RWPE1 (cell line): ENCODE results near the gene CDKN1A.

Experiments
- CTCF ChIA-PET: fragments of 350-600 bp; sonication (Branson Sonifier 250); formaldehyde crosslinking; extraction: SDS; loops from one replicate; lab custom pipeline; 2021; lab: Yijun Ruan, JAX
- POLR2A ChIA-PET: fragments of 400-600 bp; formaldehyde crosslinking; extraction: SDS; loops from one replicate; lab custom pipeline; 2020; ENCODE audit warnings: antibody characterized with exemption; ENCODE audit not compliant: low non-redundant PET; lab: Yijun Ruan, JAX
- DNase-seq: peaks from one replicate; pipeline ENCODE4 v3.0.0; 2012; ENCODE audit warnings: low spot score
- H3K27ac ChIP-seq: fragments of 450-650 bp; 2 replicates; pipeline ENCODE4 v1.5.1; 2017
- TF ChIP-seq, protein P1 (sequence below): fragments of 450-650 bp; conservative IDR thresholded peaks from 2 replicates; pipeline ENCODE4 v1.5.1; 2017; ENCODE audit warnings: low read depth, mild to moderate bottlenecking

The CDKN1A gene

DNA sequence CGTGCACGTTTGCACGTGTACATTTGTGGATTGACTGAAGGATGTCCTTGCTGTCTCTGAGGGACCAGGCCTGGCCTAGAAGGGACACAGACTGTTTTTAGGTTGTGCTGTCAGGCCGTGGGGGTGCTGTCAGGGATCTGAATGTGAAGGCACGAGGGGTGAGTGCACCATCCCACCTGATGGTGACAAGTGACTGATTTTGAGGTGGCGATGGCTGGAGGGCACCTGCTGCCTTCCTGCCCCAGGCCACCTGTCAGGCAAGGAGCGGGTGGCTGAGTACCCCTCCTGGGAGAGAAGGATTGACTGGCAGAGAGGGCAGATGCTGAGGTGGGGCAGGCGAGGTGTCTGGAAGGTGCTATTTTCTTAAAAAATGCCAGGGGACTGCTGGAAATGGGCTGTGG lies 20.4 kb downstream of the CDKN1A start:
- DNase-seq = no peak
- ChIA-PET CTCF (interaction anchor here (0.5 to 0.6 kb wide), 2 partner anchors 55 to 166 kb away, joined by 3 to 5 read pairs; no protein-coding TSS in a partner anchor), POLR2A (no interaction called here)
- H3K27ac ChIP-seq = no peak overlapping the region
- TF ChIP-seq, protein P1, sequence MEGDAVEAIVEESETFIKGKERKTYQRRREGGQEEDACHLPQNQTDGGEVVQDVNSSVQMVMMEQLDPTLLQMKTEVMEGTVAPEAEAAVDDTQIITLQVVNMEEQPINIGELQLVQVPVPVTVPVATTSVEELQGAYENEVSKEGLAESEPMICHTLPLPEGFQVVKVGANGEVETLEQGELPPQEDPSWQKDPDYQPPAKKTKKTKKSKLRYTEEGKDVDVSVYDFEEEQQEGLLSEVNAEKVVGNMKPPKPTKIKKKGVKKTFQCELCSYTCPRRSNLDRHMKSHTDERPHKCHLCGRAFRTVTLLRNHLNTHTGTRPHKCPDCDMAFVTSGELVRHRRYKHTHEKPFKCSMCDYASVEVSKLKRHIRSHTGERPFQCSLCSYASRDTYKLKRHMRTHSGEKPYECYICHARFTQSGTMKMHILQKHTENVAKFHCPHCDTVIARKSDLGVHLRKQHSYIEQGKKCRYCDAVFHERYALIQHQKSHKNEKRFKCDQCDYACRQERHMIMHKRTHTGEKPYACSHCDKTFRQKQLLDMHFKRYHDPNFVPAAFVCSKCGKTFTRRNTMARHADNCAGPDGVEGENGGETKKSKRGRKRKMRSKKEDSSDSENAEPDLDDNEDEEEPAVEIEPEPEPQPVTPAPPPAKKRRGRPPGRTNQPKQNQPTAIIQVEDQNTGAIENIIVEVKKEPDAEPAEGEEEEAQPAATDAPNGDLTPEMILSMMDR = no peak

DNA sequence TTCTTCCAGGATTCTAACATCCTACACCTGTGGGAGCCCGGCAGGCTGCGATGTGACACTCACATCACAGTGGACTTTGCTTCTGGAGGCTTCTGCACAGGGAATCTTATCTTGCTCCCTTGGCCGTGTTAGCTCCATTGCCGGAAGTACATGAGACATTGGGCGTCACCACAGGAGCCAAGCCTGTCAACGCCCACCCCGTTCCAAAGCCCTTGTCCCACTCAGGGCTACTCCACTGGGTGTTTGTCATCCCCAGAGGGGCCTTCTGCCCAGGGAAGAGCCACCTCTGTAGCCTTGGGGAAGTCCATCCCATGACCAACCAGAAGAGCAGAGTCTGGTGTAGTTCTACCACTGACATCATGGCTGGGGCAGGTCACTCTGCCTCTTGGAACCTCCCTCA lies 20.8 kb downstream of the CDKN1A start:
- no peak overlapping the region for H3K27ac ChIP-seq
- TF ChIP-seq, protein P1 = no peak
- CTCF ChIA-PET = interaction anchor here (0.5 to 0.6 kb wide), 2 partner anchors 55 to 167 kb away, joined by 3 to 5 read pairs; no protein-coding TSS in a partner anchor
- POLR2A ChIA-PET = no interaction called here
- DNase-seq = no peak

- POLR2A ChIA-PET = no interaction called here
- H3K27ac ChIP-seq = no peak overlapping the region; the same call in 1 of the 2 replicates
- CTCF ChIA-PET = interaction anchor here (0.7 to 0.9 kb wide), 2 partner anchors 37 to 84 kb away, joined by 3 read pairs; no protein-coding TSS in a partner anchor
- no peak for DNase-seq
- TF ChIP-seq, protein P1 = no peak
Observed at GRCh38 chr6:36700071-36700812, 21.7 kb downstream of the CDKN1A start.

DNA sequence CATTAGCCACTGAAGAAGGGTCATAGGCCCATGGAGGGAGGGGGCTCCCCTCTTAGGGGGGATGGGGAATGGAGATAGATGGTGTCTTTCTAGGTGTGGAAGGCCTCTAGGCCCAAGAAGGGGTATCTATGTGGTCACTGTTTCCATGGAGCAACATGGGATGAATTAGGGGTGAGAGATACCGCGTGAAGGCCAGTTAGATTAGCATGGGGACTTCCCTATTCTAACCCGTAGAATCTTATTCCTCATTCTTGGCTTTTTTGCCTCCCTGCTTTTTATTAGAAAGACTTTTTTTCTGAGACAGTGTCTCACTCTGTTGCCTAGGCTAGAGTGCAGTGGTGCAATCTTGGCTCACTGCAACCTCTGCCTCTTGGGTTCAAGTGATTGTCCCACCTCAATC lies 22.3 kb downstream of the CDKN1A start:
- TF ChIP-seq, protein P1 = no peak
- peak overlapping the region; percentile 51; the same call in 1 of the 2 replicates for H3K27ac ChIP-seq
- DNase-seq = no peak
- ChIA-PET POLR2A (no interaction called here), CTCF (interaction anchor here (0.7 to 0.9 kb wide), 2 partner anchors 38 to 85 kb away, joined by 3 read pairs; no protein-coding TSS in a partner anchor)

GRCh38 chr6:36701401-36701991 lies 23.0 kb downstream of the CDKN1A start:
- TF ChIP-seq, protein P1 = no peak; the same call in 1 of the 2 replicates
- peak overlapping the region; percentile 51; the same call in 1 of the 2 replicates for H3K27ac ChIP-seq
- peak; percentile 49 for DNase-seq
- CTCF ChIA-PET = interaction anchor here (0.9 kb wide), 1 partner anchor 38 kb away, joined by 3 read pairs; no protein-coding TSS in a partner anchor
- POLR2A ChIA-PET = no interaction called here

- CTCF ChIA-PET = interaction anchor here (0.6 kb wide), 2 partner anchors 16 to 18 kb away, joined by 3 read pairs; no protein-coding TSS in a partner anchor
- TF ChIP-seq, protein P1 = no peak
Observed at GRCh38 chr6:36702656-36703055, 24.1 kb downstream of the CDKN1A start.

More at GRCh38 chr6:36702656-36703055, 24.1 kb downstream of the CDKN1A start:
- H3K27ac ChIP-seq = no peak overlapping the region
- DNase-seq = no peak
- POLR2A ChIA-PET = no interaction called here
